Smooth muscle cell of the brain vasculature (primary cell): ENCODE measurements around the gene ASPG.

Experiments used
- DNase-seq: peaks from one replicate; pipeline ENCODE4 v3.0.0-alpha.2; 2012; ENCODE audit warnings: low read depth, low spot score

Gene ASPG

DNA sequence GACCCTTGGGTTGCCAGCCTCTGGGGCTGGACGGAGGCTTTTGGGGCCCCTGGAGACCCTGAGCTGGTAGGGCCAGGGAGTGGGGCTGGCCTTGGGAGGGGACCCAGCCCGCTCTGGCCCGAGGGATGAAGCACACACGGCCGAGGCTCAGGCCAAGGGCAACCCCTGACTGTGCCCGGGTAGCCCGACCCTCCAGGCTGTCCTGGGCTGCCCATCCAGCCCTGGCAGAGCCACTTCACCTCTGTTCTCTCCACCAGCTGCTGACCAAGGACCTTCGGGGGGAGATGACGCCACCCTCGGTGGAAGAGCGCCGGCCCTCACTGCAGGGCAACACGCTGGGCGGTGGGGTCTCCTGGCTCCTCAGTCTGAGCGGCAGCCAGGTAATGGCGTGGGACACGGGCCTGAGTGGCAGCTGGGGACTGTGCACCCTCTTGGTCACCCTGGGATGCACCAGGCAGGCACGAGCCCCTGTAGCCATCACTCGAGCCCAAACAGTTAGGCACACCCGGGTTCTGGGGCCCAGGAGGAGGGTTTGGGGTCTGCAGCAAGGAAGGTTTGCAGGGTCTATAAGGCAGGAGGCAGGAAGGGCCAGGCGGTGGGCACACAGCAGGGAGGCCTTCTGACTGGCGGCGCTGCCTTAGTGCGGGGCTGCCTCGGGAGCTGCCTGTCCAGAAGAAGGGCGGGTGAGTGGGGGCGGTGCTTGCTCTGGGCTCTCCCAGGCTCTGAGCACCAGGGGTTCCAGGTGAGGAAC is 19.7 kb downstream of the ASPG start:
- DNase-seq, result no peak

DNA sequence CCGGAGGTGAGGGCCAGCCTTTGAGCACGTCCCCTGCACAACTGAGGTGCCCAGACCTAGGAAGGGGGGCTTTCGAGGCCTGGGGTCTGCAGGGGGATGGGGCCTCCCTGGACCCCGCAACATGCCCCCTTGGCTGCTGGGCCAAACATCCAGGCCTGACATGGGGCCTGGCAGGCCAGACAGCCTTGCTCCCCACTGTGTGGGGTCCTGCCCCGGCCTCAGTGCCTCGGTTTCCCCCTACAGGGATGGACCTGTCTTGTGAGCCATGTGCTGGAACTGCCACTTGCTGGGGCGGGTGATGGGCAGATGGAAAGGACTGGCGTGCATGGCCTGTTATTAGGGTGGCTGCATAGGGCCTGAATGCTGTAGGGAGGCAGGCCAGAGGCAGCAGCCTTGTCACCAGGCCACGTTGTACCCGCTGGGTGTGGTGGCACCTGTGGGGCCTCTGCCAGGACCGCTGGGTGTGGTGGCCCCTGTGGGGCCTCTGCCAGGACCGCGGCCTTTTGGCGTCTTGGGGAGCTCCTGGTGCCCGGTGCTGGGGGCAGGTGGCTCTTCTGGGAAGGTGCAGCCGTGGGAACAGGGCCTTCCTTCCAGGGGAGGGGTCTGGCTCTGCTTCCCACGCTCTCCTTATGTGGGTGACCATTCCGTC is 20.4 kb downstream of the ASPG start:
- DNase-seq, result no peak

DNA sequence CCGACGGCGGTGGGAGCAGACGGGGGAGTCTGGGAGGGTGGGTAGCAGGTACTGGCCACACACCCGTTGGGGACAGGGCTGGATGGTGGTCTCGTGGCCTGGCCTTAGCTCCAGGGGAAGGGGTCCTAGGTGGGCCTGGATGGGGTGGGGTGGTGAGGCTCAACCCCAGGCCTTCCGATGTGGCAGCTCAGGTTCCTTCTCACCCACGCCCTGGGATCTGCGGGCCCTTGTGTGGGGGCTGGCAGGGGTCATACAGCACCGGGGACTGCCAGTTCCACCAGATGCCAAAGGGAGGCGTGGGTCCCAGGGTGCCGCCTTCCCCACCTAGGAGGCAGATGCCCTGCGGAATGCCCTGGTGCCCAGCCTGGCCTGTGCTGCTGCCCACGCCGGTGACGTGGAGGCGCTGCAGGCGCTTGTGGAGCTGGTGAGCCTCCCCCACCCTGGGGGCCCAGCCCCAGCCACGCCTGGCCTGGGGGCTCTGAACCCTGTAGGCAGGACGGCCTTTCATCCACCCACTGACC is 21.0 kb downstream of the ASPG start:
- DNase-seq, result no peak

GRCh38 chr14:104107101-104107581 is 21.6 kb downstream of the ASPG start:
- DNase-seq, result no peak

- no peak for DNase-seq
Measured at GRCh38 chr14:104107611-104108569, 22.4 kb downstream of the ASPG start.

DNA sequence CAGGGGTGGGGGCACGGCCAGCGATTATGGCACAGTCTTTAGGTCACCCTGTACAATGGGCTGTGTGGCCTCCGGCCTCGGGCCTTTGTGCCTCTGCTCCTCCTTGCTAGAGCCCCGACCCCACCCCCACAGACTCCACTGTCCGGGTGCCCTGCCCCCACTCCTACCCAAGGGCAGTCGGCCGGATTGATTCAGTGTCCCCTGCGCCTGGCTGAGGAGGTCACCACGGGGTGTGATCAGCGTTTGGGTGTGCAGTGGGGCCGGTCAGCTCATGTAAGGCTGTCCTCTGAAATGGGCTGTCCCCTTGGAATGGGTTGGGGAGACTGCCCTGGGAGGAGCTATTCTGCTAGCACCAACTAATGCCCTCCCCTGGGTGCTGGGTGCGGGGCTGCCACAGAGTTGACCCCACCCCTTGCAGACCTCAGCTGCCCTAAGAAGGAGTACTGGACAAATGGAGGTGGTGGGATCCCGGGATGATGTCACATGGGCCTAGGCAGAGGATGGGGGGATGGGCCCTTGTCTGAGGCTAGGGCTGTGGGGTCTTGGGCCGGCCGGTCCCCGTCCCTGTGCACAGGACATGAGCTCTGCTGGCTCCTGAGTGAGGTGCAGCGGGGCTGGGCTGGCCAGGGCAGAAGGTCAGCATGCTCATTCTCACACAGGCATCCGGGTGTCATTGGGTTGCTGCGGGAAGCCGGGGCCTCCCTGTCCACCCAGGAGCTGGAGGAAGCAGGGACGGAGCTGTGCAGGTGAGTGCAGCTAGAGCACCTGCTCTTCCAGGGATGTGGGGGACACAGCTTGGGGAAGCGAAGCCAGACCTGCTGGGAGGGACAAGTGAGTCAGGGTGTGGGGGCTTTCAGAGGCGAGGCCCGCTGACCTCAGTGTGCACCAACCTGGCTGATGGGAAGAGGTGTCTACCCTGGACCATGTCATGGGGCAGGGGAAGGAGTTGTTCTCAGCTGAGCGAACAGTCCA is 23.4 kb downstream of the ASPG start:
- DNase-seq, result no peak

DNA sequence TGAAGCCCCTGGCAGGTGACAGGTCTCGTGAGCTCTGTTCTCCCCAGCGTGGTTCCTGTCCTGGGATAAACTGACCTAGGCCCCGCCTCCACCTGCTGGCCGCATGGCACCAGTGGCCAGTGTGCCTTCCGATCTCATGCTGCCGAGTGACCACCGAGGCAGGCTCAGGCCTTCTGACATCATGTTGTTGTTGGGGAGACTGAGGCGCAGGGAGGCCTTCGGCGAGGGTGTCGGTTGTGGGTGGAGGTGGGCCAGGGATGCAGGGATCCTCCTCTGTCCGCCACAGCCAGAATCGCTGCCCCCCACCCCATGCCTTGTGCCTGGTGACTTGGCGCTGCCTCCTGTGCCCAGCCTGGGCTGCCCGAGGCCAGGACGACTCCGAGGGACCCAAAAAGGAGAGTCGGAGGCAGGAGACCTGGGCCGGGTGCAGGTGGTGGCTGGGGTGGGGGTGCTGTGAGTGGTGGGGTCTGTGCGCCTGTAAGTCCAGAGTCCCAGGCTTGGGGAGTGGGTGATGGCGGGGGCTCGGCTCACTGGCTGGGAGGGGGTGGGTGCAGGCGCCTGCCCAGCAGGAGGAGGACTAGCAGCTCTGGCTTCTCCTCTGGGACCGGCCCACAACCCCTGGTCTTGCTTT is 24.3 kb downstream of the ASPG start:
- DNase-seq, result no peak

GRCh38 chr14:104110491-104111209 is 25.1 kb downstream of the ASPG start:
- no peak for DNase-seq

GRCh38 chr14:104111301-104112112 is 26.0 kb downstream of the ASPG start:
- no peak for DNase-seq

GRCh38 chr14:104112113-104112505 is 26.6 kb downstream of the ASPG start:
- no peak for DNase-seq

DNA sequence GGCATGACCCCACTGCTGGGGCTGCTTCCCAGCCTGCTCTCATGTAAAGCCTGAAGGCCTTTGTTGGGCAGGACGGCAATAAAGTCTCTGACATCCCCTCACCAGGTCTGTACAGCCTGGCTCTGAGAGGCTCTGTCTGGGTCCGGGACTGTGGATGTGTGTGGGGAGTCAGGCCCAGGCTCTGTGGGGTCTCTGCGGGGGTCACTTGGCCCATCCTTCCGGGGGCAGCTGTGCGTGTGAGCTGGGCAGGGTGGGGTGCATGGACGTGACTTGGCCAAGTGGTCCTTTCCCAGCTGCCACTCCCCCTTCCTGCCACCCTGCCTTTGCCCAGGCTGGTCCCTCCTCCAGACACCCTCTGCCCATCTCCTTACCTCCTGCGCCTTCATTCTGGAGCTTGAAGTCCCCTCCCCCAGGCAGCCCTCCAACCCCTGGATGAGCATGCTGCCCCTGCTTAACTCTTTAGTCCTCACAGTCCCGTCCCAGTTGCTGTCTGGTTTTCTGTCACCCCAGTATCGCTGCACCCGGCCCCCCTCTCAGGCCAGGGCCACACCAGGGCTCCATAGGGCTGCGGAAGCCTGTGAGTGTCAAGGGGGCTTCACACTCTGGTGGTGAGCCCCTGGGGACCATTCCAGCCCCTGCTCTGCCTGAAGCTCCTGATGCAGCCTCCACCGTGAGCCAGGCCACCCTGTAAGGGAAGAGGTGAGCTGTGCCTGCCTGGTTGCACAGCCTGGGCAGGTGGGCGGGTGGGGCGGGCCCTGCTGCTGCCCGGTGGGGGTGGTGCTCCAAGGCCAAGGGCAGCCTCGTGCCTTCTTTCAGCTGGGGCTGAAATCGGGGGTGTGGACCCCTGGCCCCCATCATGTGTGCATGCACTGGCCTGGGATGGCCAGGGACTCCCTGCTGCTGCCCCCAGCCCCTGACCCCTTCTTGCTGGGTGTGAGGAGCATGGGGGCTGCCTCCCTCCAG is 27.4 kb downstream of the ASPG start:
- DNase-seq, result no peak

GRCh38 chr14:104113631-104114420 is 28.3 kb downstream of the ASPG start:
- no peak for DNase-seq

- no peak for DNase-seq
Measured at GRCh38 chr14:104114421-104115130, 29.1 kb downstream of the ASPG start.

- no peak for DNase-seq
Measured at GRCh38 chr14:104115131-104115600, 29.7 kb downstream of the ASPG start.

GRCh38 chr14:104115691-104116287 is 30.3 kb downstream of the ASPG start:
- no peak for DNase-seq
